Kidney (tissue), 14 donors: Measurements from ENCODE around the gene EEFSEC. TPM values are rescaled to one million over a fixed set of nuclear protein-coding genes. Genes with fewer than 3 reads are reported as not detected.
"Not testable (repeated sequence)": the region's sequence is repeated elsewhere in the genome, so short reads cannot be mapped to it uniquely, and the experiment has no call there.

Experiments used
- DNase-seq, 5 donors: peaks; one replicate each; pipeline ENCODE4 v3.0.0-alpha.2; 2013 to 2020
- FAIRE-seq: peaks from 2 replicates; lab custom pipeline; 2012; peaks lifted over from hg19 to GRCh38; lab: Jason Lieb, UNC
- H3K27ac ChIP-seq, 2 donors: one replicate each; pipeline ENCODE4 v1.7.0; 2013; ENCODE audit warnings: low read depth in 2 of 2, low read length in 2 of 2, inconsistent platforms in 1 of 2
- H3K27me3 ChIP-seq: one replicate; pipeline ENCODE4 v1.7.1; 2013; ENCODE audit warnings: low read length, inconsistent platforms; ENCODE audit not compliant: control insufficient read depth, insufficient read depth
- H3K36me3 ChIP-seq, 3 donors: one replicate each; pipeline versions ENCODE4 v1.7.0 to v1.7.1; 2013; ENCODE audit warnings: low read length in 3 of 3, control low read depth in 1 of 3, inconsistent platforms in 1 of 3; ENCODE audit not compliant: insufficient read depth in 3 of 3, control insufficient read depth in 2 of 3
- H3K4me1 ChIP-seq, 3 donors: one replicate each; pipeline versions ENCODE4 v1.7.0 to v1.7.1; 2013; ENCODE audit warnings: low read length in 3 of 3, inconsistent platforms in 1 of 3, low read depth in 1 of 3; ENCODE audit not compliant: control insufficient read depth in 2 of 3, insufficient read depth in 2 of 3
- H3K4me3 ChIP-seq, 3 donors: one replicate each; pipeline versions ENCODE4 v1.7.0 to v1.8.1; 2013; ENCODE audit warnings: low read length in 3 of 3, control low read depth in 1 of 3, inconsistent platforms in 1 of 3
- H3K9ac ChIP-seq, 3 donors: one replicate each; pipeline versions ENCODE4 v1.7.0 to v1.7.1; 2013; ENCODE audit warnings: low read length in 3 of 3, control low read depth in 1 of 3, inconsistent platforms in 1 of 3
- H3K9me3 ChIP-seq, 3 donors: one replicate each; pipeline versions ENCODE4 v1.7.0 to v1.7.1; 2013; ENCODE audit warnings: low read length in 3 of 3, control low read depth in 1 of 3, inconsistent platforms in 1 of 3; ENCODE audit not compliant: control insufficient read depth in 2 of 3, insufficient read depth in 1 of 3
- CTCF ChIP-seq: IDR thresholded peaks from 3 replicates; pipeline ENCODE4 v1.5.1; 2012; ENCODE audit warnings: mild to moderate bottlenecking, moderate library complexity, borderline replicate concordance; ENCODE audit not compliant: insufficient read depth; ENCODE audit errors: extremely low read depth
- intact Hi-C: fragments of 100-400 bp; cut with DNase I; formaldehyde crosslinking; loops from one replicate; pipeline ENCODE4 v1.11.1; 2022
- polyA plus RNA-seq: library from polyadenylated mRNA; stranded (reverse); fragments of 350-450 nt; fragmentation: Illumina TruSeq; extraction: RNeasy Lipid Tissue Mini Kit (QIAGEN cat#74804); gene quantifications from one replicate; pipeline ENCODE4 v1.2.3, GENCODE V29; 2014; ENCODE audit warnings: low read depth, low replicate concordance; ENCODE audit not compliant: insufficient read depth
- total RNA-seq: library from RNA; stranded (reverse); fragmentation: NEBNext Ultra II Directional; extraction: Animal tissue kit (Norgen Biotek cat#: 25700); gene quantifications from one replicate; pipeline ENCODE4 v1.2.1, GENCODE V29; 2021
- donor health status: control.
- donor health status: control.
- donor health status: control.
- donor health status: control.
- donor health status: control.
- donor health status: DM: yes; HTN: yes; CAD: no.
- donor health status: Normal renal cell carcinoma (clear cell type).

The EEFSEC gene
- total and polyA plus RNA-seq, 2 donors from 2014 or later: 15.2 to 23.2 TPM

- Histone ChIP-seq H3K9ac (no peak overlapping the region), H3K36me3 (peaks cover 0 to 6% (median 4%) of the 10 kb centered on the region in 3 donors)
- FAIRE-seq: no peak
Measured at GRCh38 chr3:128149650-128150049, 3.6 kb upstream of the EEFSEC start.

GRCh38 chr3:128151758-128152274 lies 1.5 kb upstream of the EEFSEC start:
- H3K27me3 ChIP-seq: no peaks in the 10 kb centered on the region
- FAIRE-seq (no peak), DNase-seq (no peak)
- H3K27ac ChIP-seq: no peak overlapping the region
- TF ChIP-seq CTCF: no peak
- intact Hi-C loops: no loop called here
- no peak overlapping the region for H3K4me3 ChIP-seq
- H3K9me3 ChIP-seq: no peaks in the 10 kb centered on the region
- H3K36me3 ChIP-seq: peaks cover 0 to 4% (median under 1%) of the 10 kb centered on the region in 3 donors
- no peak overlapping the region for H3K9ac ChIP-seq
- peaks cover 0 to 5% (median 4%) of the 10 kb centered on the region in 3 donors for H3K4me1 ChIP-seq

More at GRCh38 chr3:128149650-128150049, 3.6 kb upstream of the EEFSEC start:
- no peak overlapping the region for H3K4me3 ChIP-seq
- no peaks in the 10 kb centered on the region for H3K9me3 ChIP-seq
- TF ChIP-seq CTCF: no peak
- peaks cover 0 to 5% (median 4%) of the 10 kb centered on the region in 3 donors for H3K4me1 ChIP-seq
- H3K27me3 ChIP-seq: no peaks in the 10 kb centered on the region
- no peak overlapping the region for H3K27ac ChIP-seq
- no peak for DNase-seq
- intact Hi-C loops: no loop called here

- FAIRE-seq: no peak
- no peak for TF ChIP-seq CTCF
- Histone ChIP-seq H3K9ac (peak overlapping the region in 2 of 3 donors; percentile 48 to 64), H3K27me3 (no peaks in the 10 kb centered on the region), H3K4me1 (peaks cover 0 to 5% (median 4%) of the 10 kb centered on the region in 3 donors), H3K27ac (peak overlapping the region; percentile 39 to 61), H3K36me3 (peaks cover 0 to 8% (median 7%) of the 10 kb centered on the region in 3 donors), H3K9me3 (no peaks in the 10 kb centered on the region), H3K4me3 (peak overlapping the region; percentile 71 to 77 (median 75))
- no peak for DNase-seq
- intact Hi-C loops: no loop called here
Measured at GRCh38 chr3:128152419-128153155, 694 bp upstream of the EEFSEC start.

GRCh38 chr3:128154354-128154753 lies 1.1 kb downstream of the EEFSEC start:
- H3K27me3 ChIP-seq, intact Hi-C loops, H3K9me3 ChIP-seq, H3K27ac ChIP-seq, H3K4me1 ChIP-seq, H3K36me3 ChIP-seq, DNase-seq, FAIRE-seq: not testable (repeated sequence)
- Histone ChIP-seq H3K9ac (peak overlapping the region; percentile 32 to 69 (median 54)), H3K4me3 (peak overlapping the region; percentile 65 to 77 (median 71))
